ENCODE results near the gene PSAT1.

The PSAT1 gene

DNA sequence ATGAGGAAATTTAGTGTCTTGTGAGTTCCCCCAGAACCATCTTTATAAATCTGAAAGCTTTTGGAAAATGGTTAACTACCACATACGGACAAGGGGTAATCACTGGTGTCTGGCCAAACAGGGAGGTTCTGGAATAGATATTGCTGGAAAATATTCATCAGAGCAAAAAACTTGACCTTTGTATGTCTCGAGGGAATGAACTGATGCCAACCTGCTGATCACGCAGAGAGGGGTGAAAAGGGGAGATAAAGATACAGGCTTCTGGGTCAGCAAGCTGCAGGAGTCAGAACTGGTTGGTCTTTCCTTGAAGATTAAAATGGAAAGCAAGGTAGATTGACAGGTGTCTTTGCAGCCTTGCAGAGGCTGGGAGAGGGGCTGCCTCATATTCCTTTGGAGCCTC is 35.5 kb downstream of the PSAT1 start:
- no peak for TF ChIP-seq ZFX (IDR thresholded peaks at IDR 0.05)
- TF ChIP-seq, protein P1, sequence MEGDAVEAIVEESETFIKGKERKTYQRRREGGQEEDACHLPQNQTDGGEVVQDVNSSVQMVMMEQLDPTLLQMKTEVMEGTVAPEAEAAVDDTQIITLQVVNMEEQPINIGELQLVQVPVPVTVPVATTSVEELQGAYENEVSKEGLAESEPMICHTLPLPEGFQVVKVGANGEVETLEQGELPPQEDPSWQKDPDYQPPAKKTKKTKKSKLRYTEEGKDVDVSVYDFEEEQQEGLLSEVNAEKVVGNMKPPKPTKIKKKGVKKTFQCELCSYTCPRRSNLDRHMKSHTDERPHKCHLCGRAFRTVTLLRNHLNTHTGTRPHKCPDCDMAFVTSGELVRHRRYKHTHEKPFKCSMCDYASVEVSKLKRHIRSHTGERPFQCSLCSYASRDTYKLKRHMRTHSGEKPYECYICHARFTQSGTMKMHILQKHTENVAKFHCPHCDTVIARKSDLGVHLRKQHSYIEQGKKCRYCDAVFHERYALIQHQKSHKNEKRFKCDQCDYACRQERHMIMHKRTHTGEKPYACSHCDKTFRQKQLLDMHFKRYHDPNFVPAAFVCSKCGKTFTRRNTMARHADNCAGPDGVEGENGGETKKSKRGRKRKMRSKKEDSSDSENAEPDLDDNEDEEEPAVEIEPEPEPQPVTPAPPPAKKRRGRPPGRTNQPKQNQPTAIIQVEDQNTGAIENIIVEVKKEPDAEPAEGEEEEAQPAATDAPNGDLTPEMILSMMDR (conservative IDR thresholded peaks at IDR 0.05) = no peak
- H3K27ac ChIP-seq = no peak overlapping the region

DNA sequence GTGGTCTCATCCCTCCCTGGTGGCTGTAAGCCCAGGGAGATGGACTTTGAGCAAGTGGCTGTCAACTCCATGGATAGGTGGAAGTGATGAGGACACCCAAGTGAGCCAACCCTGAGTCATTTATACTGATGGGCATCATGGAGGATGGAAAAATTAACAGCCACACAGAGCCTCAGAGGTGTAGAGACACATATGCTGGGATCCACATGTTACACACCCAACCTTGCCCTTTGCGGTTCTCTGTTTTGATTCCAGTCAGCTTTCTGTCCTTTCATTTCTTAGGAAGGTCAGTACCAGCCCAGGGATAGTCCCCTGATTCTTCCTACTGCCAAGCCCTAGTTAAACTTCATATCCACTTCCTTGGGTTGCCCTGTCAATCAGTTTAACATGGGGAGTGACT is 51.9 kb downstream of the PSAT1 start:
- H3K27ac ChIP-seq = no peak overlapping the region
- TF ChIP-seq ZFX (IDR thresholded peaks at IDR 0.05) = no peak
- TF ChIP-seq, protein P1 (conservative IDR thresholded peaks at IDR 0.05) = no peak

DNA sequence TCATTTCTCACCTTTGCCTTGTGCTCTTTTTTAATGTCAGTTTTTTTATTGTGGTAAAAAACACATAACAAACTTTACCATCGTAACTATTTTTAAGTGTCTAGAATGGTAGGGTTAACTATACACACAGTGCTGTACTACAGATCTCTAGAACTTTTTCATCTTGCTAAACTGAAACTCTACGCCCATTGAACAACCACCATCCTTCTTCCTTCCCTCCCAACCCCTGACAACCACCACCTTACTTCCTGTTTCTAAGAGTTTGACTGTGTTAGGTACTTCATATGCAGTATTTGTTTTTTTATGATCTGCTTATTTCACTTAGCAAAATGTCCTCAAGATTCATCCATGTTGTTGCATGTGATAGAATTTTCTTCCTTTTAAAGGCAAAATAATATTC is 54.9 kb downstream of the PSAT1 start:
- TF ChIP-seq, protein P1 (conservative IDR thresholded peaks at IDR 0.05) = no peak
- TF ChIP-seq ZFX (IDR thresholded peaks at IDR 0.05) = no peak
- no peak overlapping the region for H3K27ac ChIP-seq

DNA sequence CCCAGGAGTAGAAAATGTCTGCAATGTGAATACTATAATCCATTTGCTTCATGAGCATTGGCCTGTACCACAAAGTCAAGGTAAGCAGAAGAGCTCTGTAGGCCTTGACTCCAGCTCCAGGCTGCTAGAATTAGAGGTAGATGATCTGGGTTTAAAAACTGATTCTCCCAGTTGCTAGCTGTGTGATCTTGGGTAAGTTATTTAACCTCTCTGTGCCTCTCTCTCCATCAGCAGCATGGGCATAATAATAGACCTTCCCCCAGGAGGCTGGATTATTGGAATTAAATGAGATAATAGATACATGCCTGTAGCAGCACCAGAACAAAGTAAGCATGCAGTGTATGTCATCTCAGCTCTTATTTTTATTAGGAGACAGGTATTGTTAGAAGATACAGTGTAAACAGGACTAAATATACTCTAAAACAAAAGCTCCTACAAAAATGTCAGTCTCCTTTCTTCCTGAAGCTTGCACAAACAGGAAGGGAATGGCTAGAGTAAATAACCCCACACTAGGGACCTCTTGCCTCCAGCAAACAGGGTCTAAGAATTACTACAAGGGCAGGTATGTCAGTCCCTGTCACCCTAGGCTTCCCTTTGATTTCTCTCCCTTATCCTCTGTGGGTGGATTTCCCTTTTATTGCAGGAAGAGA is 57.5 kb downstream of the PSAT1 start:
- no peak for TF ChIP-seq ZFX (IDR thresholded peaks at IDR 0.05)
- TF ChIP-seq, protein P1 (conservative IDR thresholded peaks at IDR 0.05) = no peak
- H3K27ac ChIP-seq = no peak overlapping the region

DNA sequence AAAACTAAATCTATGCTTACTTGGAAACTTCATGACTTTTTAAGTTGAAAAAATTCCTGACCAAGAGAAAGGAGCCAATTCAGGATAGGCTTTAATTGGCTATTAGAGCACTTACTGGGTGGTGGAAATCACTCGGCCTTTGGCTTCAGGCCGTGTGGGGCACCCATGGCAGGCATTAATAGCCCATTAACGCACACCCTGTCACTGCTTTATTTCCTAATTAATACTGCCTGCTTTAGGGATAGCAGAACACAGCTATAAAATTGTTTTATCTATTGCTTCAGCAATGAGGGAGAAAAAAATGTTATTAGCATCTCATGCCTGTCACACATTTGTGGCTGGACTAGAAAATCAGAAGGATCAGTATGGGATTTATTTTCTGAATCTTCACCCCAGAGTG is 58.1 kb downstream of the PSAT1 start:
- H3K27ac ChIP-seq = no peak overlapping the region
- TF ChIP-seq ZFX (IDR thresholded peaks at IDR 0.05) = no peak
- TF ChIP-seq, protein P1 (conservative IDR thresholded peaks at IDR 0.05) = no peak

DNA sequence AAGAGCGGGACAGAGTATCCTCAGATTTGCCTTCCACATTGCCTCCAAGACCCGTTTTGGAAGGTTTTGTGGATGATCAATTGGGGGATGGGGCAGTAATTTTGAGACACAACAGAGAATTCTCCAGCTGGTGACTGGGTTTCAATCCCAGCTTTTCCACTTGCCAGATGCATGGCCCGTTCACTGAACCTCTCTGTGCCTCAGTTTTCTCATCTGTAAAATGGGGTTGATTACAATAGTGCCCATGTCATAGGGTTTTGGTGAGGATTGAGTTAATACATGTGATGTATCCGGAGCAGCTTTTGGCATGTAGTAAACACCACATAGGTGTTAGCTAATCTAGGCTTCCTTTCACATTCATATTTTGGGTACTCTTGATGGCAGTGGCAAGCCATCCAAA is 59.7 kb downstream of the PSAT1 start:
- TF ChIP-seq, protein P1 (conservative IDR thresholded peaks at IDR 0.05) = no peak
- TF ChIP-seq ZFX (IDR thresholded peaks at IDR 0.05) = no peak
- no peak overlapping the region for H3K27ac ChIP-seq

DNA sequence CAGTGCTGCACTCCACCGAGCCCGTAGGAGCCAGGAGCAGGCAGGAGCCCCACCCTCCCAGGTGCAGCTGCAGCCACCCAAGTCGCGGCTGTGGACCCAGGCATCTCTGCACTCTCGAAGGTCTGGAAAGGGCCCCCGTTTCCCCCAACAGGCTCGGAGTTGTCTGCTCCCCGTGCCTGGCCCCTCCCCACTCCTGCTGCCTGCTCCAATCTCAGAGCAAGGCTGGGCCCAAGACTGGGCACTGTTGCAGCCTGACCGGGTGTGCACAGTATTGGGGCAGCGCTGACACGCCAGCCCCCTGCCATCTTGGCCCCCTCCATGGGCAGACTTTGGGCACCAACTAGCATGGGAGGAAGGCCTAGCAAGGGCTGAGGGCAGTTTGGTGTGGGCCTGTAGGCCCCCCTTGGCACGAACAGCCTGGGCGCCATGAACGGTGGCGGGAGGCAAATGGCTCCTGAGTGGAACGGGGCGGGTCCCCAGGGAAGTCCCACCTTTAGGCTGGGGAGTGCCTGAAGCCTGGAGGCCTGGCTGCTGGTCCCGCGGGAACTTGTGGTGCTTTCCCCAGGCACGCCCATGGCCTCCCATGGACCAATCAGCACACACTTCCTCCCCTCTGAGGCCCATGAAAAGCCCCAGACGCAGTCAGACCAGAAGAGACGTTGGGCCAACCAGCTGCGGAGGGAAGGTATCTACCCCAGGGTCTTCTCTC is 60.4 kb downstream of the PSAT1 start:
- TF ChIP-seq ZFX (IDR thresholded peaks at IDR 0.05) = no peak
- H3K27ac ChIP-seq = no peak overlapping the region

Measured in C4-2B (cell line).